Measurements from ENCODE around the gene SLC9A2.

SLC9A2 gene

DNA sequence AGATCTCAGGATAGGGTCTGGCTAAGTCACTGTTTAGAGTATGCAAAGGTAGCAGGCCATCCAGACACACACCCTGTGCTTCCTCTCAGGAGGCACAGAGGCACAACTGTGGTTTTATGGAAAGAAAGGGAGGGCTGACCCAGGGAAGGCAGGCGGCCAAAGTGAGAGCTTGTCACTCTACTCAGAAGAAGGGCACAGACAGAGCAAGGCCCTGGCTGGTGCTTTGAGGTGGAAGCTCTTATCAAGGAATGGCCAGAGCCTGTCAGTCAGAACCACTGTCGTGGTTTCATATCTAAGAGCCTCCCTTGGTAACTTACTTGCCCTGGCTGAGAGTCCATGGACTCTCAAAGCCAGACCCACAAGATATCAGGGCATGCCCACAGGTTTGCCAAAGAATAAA is 40.7 kb downstream of the SLC9A2 start:
- no peak for TF ChIP-seq CTCF (IDR thresholded peaks at IDR 0.05; ENCODE audit: low read length, missing control alignments)

GRCh38 chr2:102660574-102660973 is 41.2 kb downstream of the SLC9A2 start:
- H3K4me3 ChIP-seq (replicated peaks; ENCODE audit: low read depth, low read length): no peak overlapping the region
- DNase-seq (ENCODE audit: low read depth): no peak
- TF ChIP-seq CTCF (IDR thresholded peaks at IDR 0.05; ENCODE audit: low read length, missing control alignments): no peak

More for the DNA sequence above, 40.7 kb downstream of the SLC9A2 start:
- DNase-seq (ENCODE audit: low read depth): no peak
- H3K4me3 ChIP-seq (replicated peaks; ENCODE audit: low read depth, low read length): no peak overlapping the region

DNA sequence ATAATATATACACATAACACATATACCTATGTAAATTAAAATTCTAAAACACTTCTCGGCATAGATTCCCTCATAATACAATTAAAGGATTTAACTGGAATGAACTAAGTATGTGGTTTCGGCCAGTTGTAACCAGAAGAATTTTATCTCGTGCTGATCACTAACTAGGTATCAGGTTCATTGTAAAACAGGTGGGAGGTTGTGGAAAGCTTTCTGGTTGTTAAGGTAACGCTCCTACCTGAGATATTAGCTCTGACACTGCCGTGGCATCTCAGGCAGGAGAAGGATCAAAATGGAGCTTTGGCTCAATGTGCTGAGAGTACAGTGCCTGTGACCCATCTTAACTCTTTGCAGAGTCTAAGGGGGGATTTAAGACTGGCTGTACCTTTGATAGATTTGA is 42.5 kb downstream of the SLC9A2 start:
- TF ChIP-seq CTCF (IDR thresholded peaks at IDR 0.05; ENCODE audit: low read length, missing control alignments): no peak
- no peak for DNase-seq (ENCODE audit: low read depth)
- H3K4me3 ChIP-seq (replicated peaks; ENCODE audit: low read depth, low read length): no peak overlapping the region

- DNase-seq (ENCODE audit: low read depth): no peak
- TF ChIP-seq CTCF (IDR thresholded peaks at IDR 0.05; ENCODE audit: low read length, missing control alignments): no peak
- H3K4me3 ChIP-seq (replicated peaks; ENCODE audit: low read depth, low read length): no peak overlapping the region
These were observed 43.5 kb downstream of the SLC9A2 start for GRCh38 chr2:102662833-102663232.

DNA sequence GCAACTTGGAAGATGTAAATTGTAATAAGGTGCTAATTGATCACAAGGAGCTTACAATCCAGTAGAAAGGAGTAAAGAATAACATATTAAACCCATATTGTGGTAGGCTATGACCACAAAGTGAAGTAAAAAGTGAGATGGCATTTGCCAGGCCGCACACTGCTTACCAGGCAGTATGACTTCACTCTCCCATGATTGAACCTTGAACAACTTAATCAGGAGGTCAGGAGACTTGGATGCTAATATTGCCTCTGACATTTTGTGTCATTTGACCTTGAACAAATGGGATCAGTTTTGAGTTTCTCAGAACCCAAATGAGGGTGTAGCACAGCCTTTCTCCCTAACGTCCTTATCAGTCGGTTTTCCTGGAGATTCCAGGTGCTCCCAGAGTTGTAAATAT is 44.0 kb downstream of the SLC9A2 start:
- no peak for TF ChIP-seq CTCF (IDR thresholded peaks at IDR 0.05; ENCODE audit: low read length, missing control alignments)
- no peak for DNase-seq (ENCODE audit: low read depth)
- H3K4me3 ChIP-seq (replicated peaks; ENCODE audit: low read depth, low read length): no peak overlapping the region

DNA sequence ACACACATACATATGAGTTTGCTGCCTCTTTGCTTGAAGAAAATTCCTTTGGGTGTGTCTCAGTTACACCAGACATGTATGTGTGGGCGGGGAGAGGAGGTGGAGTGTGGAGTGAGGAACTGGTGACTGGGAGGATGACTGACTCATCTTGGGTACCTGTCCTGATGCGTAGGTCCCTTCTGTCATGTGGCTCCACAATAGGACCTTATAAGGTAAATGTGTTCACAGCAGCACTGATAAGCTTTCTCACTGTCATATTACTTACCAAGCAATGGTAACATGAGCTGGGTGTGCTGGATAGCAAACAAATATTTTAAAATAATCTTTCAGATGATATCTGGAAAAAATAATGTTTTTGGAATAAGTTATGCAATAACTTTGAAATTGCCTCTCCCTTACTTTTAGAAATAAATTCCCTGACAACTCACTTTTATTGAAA is 45.1 kb downstream of the SLC9A2 start:
- TF ChIP-seq CTCF (IDR thresholded peaks at IDR 0.05; ENCODE audit: low read length, missing control alignments): no peak
- no peak overlapping the region for H3K4me3 ChIP-seq (replicated peaks; ENCODE audit: low read depth, low read length)
- DNase-seq (ENCODE audit: low read depth): peak; percentile 21

- TF ChIP-seq CTCF (IDR thresholded peaks at IDR 0.05; ENCODE audit: low read length, missing control alignments): no peak
- DNase-seq (ENCODE audit: low read depth): no peak
- no peak overlapping the region for H3K4me3 ChIP-seq (replicated peaks; ENCODE audit: low read depth, low read length)
These were observed 47.7 kb downstream of the SLC9A2 start for GRCh38 chr2:102667072-102667471.

Data from fibroblast of pulmonary artery (primary cell).